Nephron progenitor cell (in vitro differentiated cells): ENCODE data around the gene HPS3.

Source experiments
- DNase-seq: peaks from one replicate; pipeline ENCODE4 v3.0.0; 2021
- H3K27ac Mint-ChIP-seq: 2 replicates; pipeline ENCODE4 v1.8.0; 2021; ENCODE audit warnings: mild to moderate bottlenecking, moderate library complexity, mixed read lengths
- H3K27me3 Mint-ChIP-seq: 2 replicates; pipeline ENCODE4 v1.8.0; 2021; ENCODE audit warnings: mild to moderate bottlenecking, low read depth, mixed read lengths; ENCODE audit not compliant: poor library complexity
- H3K36me3 Mint-ChIP-seq: 2 replicates; pipeline ENCODE4 v1.8.0; 2021; ENCODE audit warnings: low read depth, mixed read lengths
- H3K4me1 Mint-ChIP-seq: 2 replicates; pipeline ENCODE4 v1.8.0; 2021; ENCODE audit warnings: mixed read lengths
- H3K4me3 Mint-ChIP-seq: 2 replicates; pipeline ENCODE4 v1.8.0; 2021; ENCODE audit warnings: mild to moderate bottlenecking, moderate library complexity, mixed read lengths
- H3K9me3 Mint-ChIP-seq: 2 replicates; pipeline ENCODE4 v1.8.0; 2021; ENCODE audit warnings: mild to moderate bottlenecking, moderate library complexity, mixed read lengths
- TF ChIP-seq, protein P1 (sequence below): fragments of 200-600 bp; sonication (generic); IDR thresholded peaks from 2 replicates; pipeline ENCODE4 v1.5.0; 2021; ENCODE audit warnings: antibody characterized with exemption

Gene HPS3

DNA sequence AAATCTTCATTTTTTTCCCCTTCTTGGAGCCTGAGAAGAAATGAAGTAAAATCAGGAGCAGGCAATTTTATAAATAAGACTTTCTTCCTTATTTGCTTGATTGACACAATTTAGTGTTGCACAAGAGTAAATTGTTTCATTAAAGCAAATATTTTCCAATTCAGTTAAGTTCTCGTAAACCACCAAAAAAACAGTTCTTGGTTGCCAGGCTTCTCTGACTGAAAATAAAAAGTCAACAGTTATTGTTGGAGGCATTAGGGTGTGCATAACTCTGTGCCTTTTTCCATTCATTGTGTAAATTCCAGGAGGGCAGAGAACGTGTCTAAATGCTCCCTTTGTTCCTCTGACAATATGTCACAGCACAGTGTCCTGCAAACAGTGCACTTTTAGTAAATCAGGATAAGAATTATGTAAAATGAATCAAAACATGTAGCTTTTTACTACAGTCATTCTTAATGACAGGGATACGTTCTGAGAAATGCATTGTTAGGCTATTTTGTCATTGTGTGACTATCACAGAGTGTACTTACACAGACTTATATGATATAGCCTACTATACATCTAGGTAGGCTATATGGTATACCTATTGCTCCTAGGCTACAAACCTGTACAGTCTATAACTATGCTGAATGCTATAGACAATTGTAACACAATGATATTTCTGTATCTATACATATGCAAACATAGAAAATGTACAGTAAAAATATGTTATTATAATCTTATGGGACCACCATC is 92.5 kb downstream of the HPS3 start, which contains the start of gene CP:
Gene CP (minus strand): TSS at position 47 of the 735 bp plus-strand sequence. CDS start 37 bp downstream, at position 10.
- TF ChIP-seq, protein P1, sequence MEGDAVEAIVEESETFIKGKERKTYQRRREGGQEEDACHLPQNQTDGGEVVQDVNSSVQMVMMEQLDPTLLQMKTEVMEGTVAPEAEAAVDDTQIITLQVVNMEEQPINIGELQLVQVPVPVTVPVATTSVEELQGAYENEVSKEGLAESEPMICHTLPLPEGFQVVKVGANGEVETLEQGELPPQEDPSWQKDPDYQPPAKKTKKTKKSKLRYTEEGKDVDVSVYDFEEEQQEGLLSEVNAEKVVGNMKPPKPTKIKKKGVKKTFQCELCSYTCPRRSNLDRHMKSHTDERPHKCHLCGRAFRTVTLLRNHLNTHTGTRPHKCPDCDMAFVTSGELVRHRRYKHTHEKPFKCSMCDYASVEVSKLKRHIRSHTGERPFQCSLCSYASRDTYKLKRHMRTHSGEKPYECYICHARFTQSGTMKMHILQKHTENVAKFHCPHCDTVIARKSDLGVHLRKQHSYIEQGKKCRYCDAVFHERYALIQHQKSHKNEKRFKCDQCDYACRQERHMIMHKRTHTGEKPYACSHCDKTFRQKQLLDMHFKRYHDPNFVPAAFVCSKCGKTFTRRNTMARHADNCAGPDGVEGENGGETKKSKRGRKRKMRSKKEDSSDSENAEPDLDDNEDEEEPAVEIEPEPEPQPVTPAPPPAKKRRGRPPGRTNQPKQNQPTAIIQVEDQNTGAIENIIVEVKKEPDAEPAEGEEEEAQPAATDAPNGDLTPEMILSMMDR: no peak
- Mint-ChIP-seq H3K4me3 (no peak within 1 kb of the TSS), H3K9me3 (peaks cover 5% of the 10 kb centered on the region), H3K27ac (no peak within 1 kb of the TSS), H3K36me3 (no peaks in the 10 kb centered on the region), H3K27me3 (no peaks in the 10 kb centered on the region), H3K4me1 (peaks cover 13% of the 10 kb centered on the region)
- DNase-seq: no peak
